Immature natural killer cell (primary cell): ENCODE data around the gene MARVELD1. TPM values are rescaled to one million over a fixed set of nuclear protein-coding genes. Genes with fewer than 3 reads are reported as not detected.
"Not testable (repeated sequence)": the region's sequence is repeated elsewhere in the genome, so short reads cannot be mapped to it uniquely, and the experiment has no call there.

Source experiments
- DNase-seq, 3 donors: peaks; one replicate each; pipeline ENCODE4 v3.0.0; 2022; ENCODE audit warnings: mixed read lengths in 1 of 3
- H3K27ac Mint-ChIP-seq, 6 donors: one replicate each; pipeline ENCODE4 v1.8.0; 2020; ENCODE audit warnings: mixed read lengths in 6 of 6, mild to moderate bottlenecking in 5 of 6, inconsistent platforms in 4 of 6, moderate library complexity in 3 of 6
- H3K27me3 Mint-ChIP-seq, 3 donors: one replicate each; pipeline ENCODE4 v1.8.0; 2020 to 2021; ENCODE audit warnings: low read depth in 3 of 3, mild to moderate bottlenecking in 3 of 3, mixed read lengths in 3 of 3, moderate library complexity in 3 of 3, inconsistent platforms in 1 of 3
- H3K36me3 Mint-ChIP-seq, 3 donors: one replicate each; pipeline ENCODE4 v1.8.0; 2020; ENCODE audit warnings: mixed read lengths in 3 of 3, inconsistent platforms in 2 of 3, mild to moderate bottlenecking in 2 of 3
- H3K4me1 Mint-ChIP-seq, 2 donors: one replicate each; pipeline ENCODE4 v1.8.0; 2020; ENCODE audit warnings: inconsistent platforms in 2 of 2, mild to moderate bottlenecking in 2 of 2, mixed read lengths in 2 of 2, moderate library complexity in 1 of 2
- H3K4me3 Mint-ChIP-seq, 5 donors: one replicate each; pipeline ENCODE4 v1.8.0; 2020; ENCODE audit warnings: mild to moderate bottlenecking in 5 of 5, mixed read lengths in 5 of 5, inconsistent platforms in 3 of 5, moderate library complexity in 3 of 5
- H3K9me3 Mint-ChIP-seq, 6 donors: one replicate each; pipeline ENCODE4 v1.8.0; 2020; ENCODE audit warnings: mild to moderate bottlenecking in 6 of 6, mixed read lengths in 6 of 6, inconsistent platforms in 4 of 6, moderate library complexity in 3 of 6
- polyA plus RNA-seq, 3 donors: library from polyadenylated mRNA; unstranded; fragments of 300-500 nt; fragmentation: Illumina TruSeq; gene quantifications; one replicate each; pipeline ENCODE4 v1.2.3, GENCODE V29; 2021

Gene MARVELD1
- polyA plus RNA-seq, 3 donors from 2014 or later = 0.19 to 1.0 TPM; not detected in 1

DNA sequence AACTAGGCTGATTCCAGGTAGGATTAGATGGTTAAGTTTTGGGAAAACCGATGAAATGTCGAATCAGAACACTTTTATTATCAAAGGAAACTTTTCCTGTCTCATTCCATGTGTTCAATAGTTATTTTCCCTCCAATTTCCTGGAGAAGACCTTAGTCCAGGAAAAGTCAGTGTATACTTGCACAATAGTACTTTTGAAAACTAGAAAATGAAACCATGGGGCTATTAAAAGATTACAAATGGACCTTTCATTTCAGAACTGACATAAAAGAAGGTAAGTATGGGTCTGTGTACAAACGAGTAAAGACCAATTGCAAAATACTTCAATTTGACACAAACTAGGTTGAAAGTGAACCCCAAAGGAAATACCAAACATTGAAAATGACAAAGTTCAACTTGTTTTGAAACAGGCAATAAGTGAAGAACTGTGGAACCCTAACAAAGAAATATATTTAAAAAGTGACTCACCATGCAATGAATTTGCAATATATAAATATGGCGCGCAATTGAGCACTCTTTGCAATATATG, 28.6 kb upstream of the MARVELD1 start:
- peak overlapping the region in 2 of 5 donors; percentile 7 to 29 for H3K4me3 Mint-ChIP-seq
- H3K4me1 Mint-ChIP-seq = peaks cover 20 to 27% of the 10 kb centered on the region in 2 donors
- H3K27ac Mint-ChIP-seq = peak overlapping the region in 2 of 6 donors; percentile 49

GRCh38 chr10:97685395-97685958, 28.1 kb upstream of the MARVELD1 start:
- Mint-ChIP-seq H3K9me3 (no peaks in the 10 kb centered on the region), H3K4me3 (peak overlapping the region; percentile 84 to 89 (median 88)), H3K36me3 (no peaks in the 10 kb centered on the region), H3K27ac (peak overlapping the region in 5 of 6 donors; percentile 17 to 96 (median 49)), H3K4me1 (peaks cover 20 to 27% of the 10 kb centered on the region in 2 donors), H3K27me3 (peaks cover 0 to 9% (median 0%) of the 10 kb centered on the region in 3 donors)
- no peak for DNase-seq

More for the DNA sequence above, 28.6 kb upstream of the MARVELD1 start:
- Mint-ChIP-seq H3K9me3 (no peaks in the 10 kb centered on the region), H3K36me3 (no peaks in the 10 kb centered on the region), H3K27me3 (peaks cover 0 to 9% (median 0%) of the 10 kb centered on the region in 3 donors)
- no peak for DNase-seq

- Mint-ChIP-seq H3K36me3 (no peaks in the 10 kb centered on the region), H3K27me3 (peaks cover 0 to 9% (median 0%) of the 10 kb centered on the region in 3 donors), H3K4me1 (peaks cover 20 to 27% of the 10 kb centered on the region in 2 donors), H3K4me3 (peak overlapping the region; percentile 84 to 89 (median 88)), H3K27ac (peak overlapping the region; percentile 79 to 96 (median 90)), H3K9me3 (no peaks in the 10 kb centered on the region)
- peak in 2 of 3 donors; percentile 8 to 23 for DNase-seq
These were observed 27.1 kb upstream of the MARVELD1 start for GRCh38 chr10:97686301-97686961.

- Mint-ChIP-seq H3K4me1 (peaks cover 20 to 27% of the 10 kb centered on the region in 2 donors), H3K9me3 (no peaks in the 10 kb centered on the region), H3K4me3 (peak within 1 kb of the TSS; percentile 84 to 89 (median 88)), H3K27me3 (peaks cover 0 to 9% (median 0%) of the 10 kb centered on the region in 3 donors), H3K27ac (peak within 1 kb of the TSS; percentile 79 to 96 (median 92)), H3K36me3 (no peaks in the 10 kb centered on the region)
- peak; percentile 97 for DNase-seq
These were observed 26.4 kb upstream of the MARVELD1 start, which contains the start of gene AVPI1 for GRCh38 chr10:97686962-97687784. Gene AVPI1 (minus strand): TSS chr10:97687241. CDS start chr10:97679905, 7,336 bp downstream.

DNA sequence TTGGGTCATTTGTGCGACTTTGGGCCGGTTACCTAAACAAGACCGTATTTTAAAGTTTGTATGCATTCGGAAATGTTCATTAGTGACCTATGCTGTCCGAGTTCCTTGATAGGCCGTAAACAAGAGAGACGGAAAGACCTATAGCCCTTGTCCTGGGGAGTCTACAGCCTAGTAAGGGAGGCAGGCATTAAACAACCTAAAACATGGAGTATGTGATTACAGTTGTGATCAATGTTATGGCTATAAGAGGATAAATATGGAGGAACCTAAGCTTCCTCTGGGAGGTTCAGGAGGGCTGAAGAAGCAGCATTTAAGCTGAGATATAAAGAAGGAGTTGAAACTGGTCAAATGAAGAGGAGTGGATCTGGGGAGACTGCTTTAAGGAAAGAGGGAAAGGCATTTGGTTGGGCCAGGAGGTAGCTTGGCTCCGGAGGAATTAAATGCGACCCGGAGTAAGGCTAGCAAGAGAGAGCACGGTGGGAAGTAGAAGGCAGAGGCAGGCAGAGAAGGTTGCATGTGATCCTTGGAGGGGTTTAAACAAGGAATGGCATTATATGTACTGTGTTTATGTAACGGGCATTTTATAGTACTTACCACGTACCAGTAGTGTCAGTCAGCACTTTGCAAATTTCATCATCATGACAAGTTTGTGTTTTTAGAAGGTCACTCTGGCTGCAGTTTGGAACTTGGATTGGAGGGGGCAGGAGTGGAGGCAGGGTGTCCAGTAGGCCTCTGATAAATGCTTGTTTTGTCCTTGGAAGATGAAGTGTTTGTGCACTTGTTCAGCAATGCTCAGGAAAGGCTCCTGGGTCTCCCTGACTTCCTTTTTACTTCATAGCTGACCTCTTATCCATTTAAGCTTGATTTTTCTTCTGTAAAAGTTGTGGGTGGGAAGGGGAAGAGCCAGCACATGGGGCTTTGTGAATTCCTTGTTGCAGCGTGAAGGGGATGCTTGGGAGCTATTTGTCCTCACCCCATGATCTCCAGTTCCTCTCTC, 25.4 kb upstream of the MARVELD1 start:
- peak overlapping the region; percentile 84 to 89 (median 88) for H3K4me3 Mint-ChIP-seq

DNA sequence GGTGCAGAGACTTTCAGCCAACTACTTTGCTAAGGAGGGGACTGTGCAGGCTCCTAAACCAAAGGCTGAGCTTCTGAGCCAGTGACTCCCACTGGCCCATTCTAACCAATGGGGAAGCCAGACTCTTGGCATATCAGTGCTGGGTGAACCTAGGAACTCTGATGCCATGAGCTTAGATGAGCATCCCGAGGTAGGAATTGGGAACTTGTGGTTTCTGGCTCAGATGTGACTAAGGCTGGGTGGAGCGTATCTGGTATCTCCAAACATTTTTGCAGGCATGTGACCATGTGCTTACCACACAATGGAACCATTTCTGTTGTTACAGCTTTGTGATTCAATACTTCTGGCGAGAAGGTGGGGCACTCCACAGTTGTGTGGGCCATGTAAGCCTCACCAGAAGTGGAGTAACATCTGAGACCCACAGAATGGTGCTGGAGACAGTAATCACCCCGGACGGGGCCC, 23.9 kb upstream of the MARVELD1 start:
- Mint-ChIP-seq H3K4me1 (peaks cover 20 to 27% of the 10 kb centered on the region in 2 donors), H3K9me3 (no peaks in the 10 kb centered on the region), H3K36me3 (peaks cover 0 to 3% (median 0%) of the 10 kb centered on the region in 3 donors), H3K4me3 (no peak overlapping the region), H3K27me3 (peaks cover 0 to 7% (median 2%) of the 10 kb centered on the region in 3 donors), H3K27ac (peak overlapping the region in 1 of 6 donors; percentile 50)
- no peak for DNase-seq

More for the DNA sequence above, 25.4 kb upstream of the MARVELD1 start:
- Mint-ChIP-seq H3K27me3 (peaks cover 0 to 7% (median 0%) of the 10 kb centered on the region in 3 donors), H3K36me3 (no peaks in the 10 kb centered on the region), H3K9me3 (no peaks in the 10 kb centered on the region), H3K4me1 (peaks cover 20 to 27% of the 10 kb centered on the region in 2 donors), H3K27ac (peak overlapping the region; percentile 45 to 96 (median 92))
- DNase-seq = no peak

DNA sequence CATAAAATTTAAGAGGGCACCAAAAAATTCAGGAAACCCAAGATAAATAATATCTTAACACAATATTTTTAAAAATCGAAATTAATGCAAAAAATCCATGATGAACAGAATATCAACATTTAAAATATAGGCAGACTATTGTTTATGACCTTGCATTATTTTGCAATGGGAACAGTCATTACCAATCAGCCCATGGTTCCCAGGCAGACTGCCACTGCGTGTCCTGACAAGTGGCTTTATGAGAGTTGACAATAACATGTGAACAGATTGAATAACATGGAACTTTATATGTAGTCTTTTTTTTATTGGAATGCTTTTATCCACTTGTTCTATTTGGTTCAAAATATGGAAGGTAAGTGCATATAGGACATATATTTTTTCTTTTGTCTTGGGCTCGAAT, 23.4 kb upstream of the MARVELD1 start:
- H3K9me3 Mint-ChIP-seq = no peaks in the 10 kb centered on the region
- peaks cover 0 to 3% (median 0%) of the 10 kb centered on the region in 3 donors for H3K36me3 Mint-ChIP-seq
- no peak for DNase-seq
- peaks cover 20 to 23% of the 10 kb centered on the region in 2 donors for H3K4me1 Mint-ChIP-seq
- H3K27ac Mint-ChIP-seq = peak overlapping the region in 3 of 6 donors; percentile 11 to 50 (median 11)
- H3K27me3 Mint-ChIP-seq = peaks cover 0 to 7% (median 2%) of the 10 kb centered on the region in 3 donors
- no peak overlapping the region for H3K4me3 Mint-ChIP-seq

- not testable (repeated sequence) for H3K9me3 Mint-ChIP-seq, H3K27me3 Mint-ChIP-seq, H3K4me1 Mint-ChIP-seq, H3K36me3 Mint-ChIP-seq, H3K4me3 Mint-ChIP-seq, DNase-seq
- H3K27ac Mint-ChIP-seq = peak overlapping the region in 1 of 6 donors; percentile 11
These were observed 15.4 kb upstream of the MARVELD1 start for GRCh38 chr10:97698072-97698655.

DNA sequence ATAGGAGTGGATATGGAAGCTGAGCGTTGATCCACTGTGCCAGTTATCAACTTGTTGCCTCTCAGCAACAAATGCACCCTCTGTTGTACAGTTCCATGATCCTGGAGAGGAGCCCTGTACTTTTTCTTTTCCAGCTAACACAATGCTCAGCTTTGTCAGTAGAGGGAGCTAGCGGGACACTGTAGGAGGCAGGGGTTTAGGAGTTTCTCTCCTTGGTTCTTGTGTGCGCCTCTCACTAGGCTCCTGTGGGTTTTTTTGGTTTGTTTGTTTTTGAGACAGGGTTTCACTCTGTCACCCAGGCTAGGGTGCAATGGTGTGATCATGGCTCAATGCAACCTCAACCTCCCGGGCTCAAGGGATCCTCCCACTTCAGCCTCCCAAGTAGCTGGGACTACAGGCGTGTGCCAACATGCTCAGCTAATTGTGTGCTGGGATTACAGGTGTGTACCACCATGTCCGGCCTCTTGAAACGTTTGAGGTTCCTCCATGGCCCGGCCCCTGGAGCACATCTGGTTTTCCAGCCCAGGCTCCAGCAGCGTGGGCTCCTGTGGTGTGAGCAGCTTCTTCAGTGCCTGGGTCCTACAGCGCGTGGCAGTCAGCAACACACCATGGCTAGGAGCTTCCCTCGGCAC, 12.0 kb upstream of the MARVELD1 start:
- Mint-ChIP-seq H3K9me3 (no peaks in the 10 kb centered on the region), H3K27me3 (peaks cover 0 to 8% (median 3%) of the 10 kb centered on the region in 3 donors), H3K27ac (no peak overlapping the region), H3K4me3 (no peak overlapping the region), H3K4me1 (no peaks in the 10 kb centered on the region), H3K36me3 (peaks cover 0 to 3% (median 0%) of the 10 kb centered on the region in 3 donors)
- peak; percentile 52 to 63 (median 53) for DNase-seq

GRCh38 chr10:97703398-97704067, 10.0 kb upstream of the MARVELD1 start:
- no peak overlapping the region for H3K4me3 Mint-ChIP-seq
- no peak for DNase-seq
- no peaks in the 10 kb centered on the region for H3K4me1 Mint-ChIP-seq
- H3K27ac Mint-ChIP-seq = no peak overlapping the region
- H3K36me3 Mint-ChIP-seq = peaks cover 0 to 3% (median 0%) of the 10 kb centered on the region in 3 donors
- no peaks in the 10 kb centered on the region for H3K9me3 Mint-ChIP-seq
- H3K27me3 Mint-ChIP-seq = peaks cover 0 to 9% (median 8%) of the 10 kb centered on the region in 3 donors

DNA sequence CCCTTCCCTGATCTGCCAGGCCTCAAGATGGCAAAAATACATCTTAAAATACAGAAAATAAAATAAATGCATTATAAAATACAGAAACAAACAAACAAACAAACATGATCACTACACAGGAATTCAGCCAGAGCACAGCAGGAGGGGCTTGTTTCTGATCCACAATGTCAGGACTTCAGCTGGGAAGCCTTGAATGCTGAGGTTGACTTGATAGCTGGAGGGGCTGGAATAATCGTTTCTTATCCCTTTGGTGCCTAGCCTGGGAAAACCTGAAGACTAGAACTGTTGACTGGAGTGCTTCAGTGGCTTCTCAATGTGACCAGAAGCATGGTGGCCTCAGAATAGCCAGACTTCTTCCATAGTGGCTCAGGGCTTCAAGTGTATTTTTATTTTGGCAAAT, 9.2 kb upstream of the MARVELD1 start:
- peaks cover 0 to 3% (median 0%) of the 10 kb centered on the region in 3 donors for H3K36me3 Mint-ChIP-seq
- no peak overlapping the region for H3K27ac Mint-ChIP-seq

More for the DNA sequence above, 9.2 kb upstream of the MARVELD1 start:
- no peak for DNase-seq
- Mint-ChIP-seq H3K4me3 (no peak overlapping the region), H3K4me1 (no peaks in the 10 kb centered on the region), H3K27me3 (peaks cover 0 to 7% (median 6%) of the 10 kb centered on the region in 3 donors), H3K9me3 (no peaks in the 10 kb centered on the region)
